Astrocyte (in vitro differentiated cells and primary cell): ENCODE data around the gene PI4KB. TPM values are rescaled to one million over a fixed set of nuclear protein-coding genes. Genes with fewer than 3 reads are reported as not detected.
A peak's percentile ranks its signal among the peaks of the same experiment; 100 is the strongest.

ENCODE experiments used
- DNase-seq: peaks from one replicate; pipeline ENCODE4 v3.0.0-alpha.2; 2010; ENCODE audit warnings: low read depth
- FAIRE-seq: peaks from 2 replicates; lab custom pipeline; 2011; peaks lifted over from hg19 to GRCh38; lab: Jason Lieb, UNC
- H2AFZ ChIP-seq: 2 replicates; pipeline ENCODE4 v1.6.0; 2012; ENCODE audit warnings: low read depth, low read length, inconsistent platforms
- H3K27ac ChIP-seq: 2 replicates; pipeline ENCODE4 v1.5.1; 2011; ENCODE audit warnings: low read depth, low read length, inconsistent platforms
- H3K27me3 ChIP-seq: 2 replicates; pipeline ENCODE4 v1.6.0; 2011; ENCODE audit warnings: low read length, inconsistent platforms; ENCODE audit not compliant: insufficient read depth
- H3K36me3 ChIP-seq: 2 replicates; pipeline ENCODE4 v1.5.1; 2011; ENCODE audit warnings: low read length, inconsistent platforms; ENCODE audit not compliant: insufficient read depth
- H3K4me1 ChIP-seq: 2 replicates; pipeline ENCODE4 v1.5.1; 2011; ENCODE audit warnings: low read length, inconsistent platforms; ENCODE audit not compliant: insufficient read depth
- H3K4me2 ChIP-seq: 2 replicates; pipeline ENCODE4 v1.6.0; 2012; ENCODE audit warnings: low read length, inconsistent platforms
- H3K4me3 ChIP-seq: 2 replicates; pipeline ENCODE4 v1.5.1; 2011; ENCODE audit warnings: low read depth, mild to moderate bottlenecking, low read length, inconsistent platforms; ENCODE audit not compliant: insufficient read depth
- H3K79me2 ChIP-seq: 2 replicates; pipeline ENCODE4 v1.6.0; 2012; ENCODE audit warnings: mild to moderate bottlenecking, low read length, inconsistent platforms; ENCODE audit not compliant: insufficient read depth
- H3K9ac ChIP-seq: 2 replicates; pipeline ENCODE4 v1.6.0; 2012; ENCODE audit warnings: mild to moderate bottlenecking, low read length, inconsistent platforms
- H3K9me3 ChIP-seq: 2 replicates; pipeline ENCODE4 v1.5.1; 2012; ENCODE audit warnings: low read depth, mild to moderate bottlenecking, low read length, inconsistent platforms; ENCODE audit not compliant: insufficient read depth
- H4K20me1 ChIP-seq: 2 replicates; pipeline ENCODE4 v1.6.0; 2012; ENCODE audit warnings: low read length, inconsistent platforms; ENCODE audit not compliant: insufficient read depth
- H3K27ac Mint-ChIP-seq: one replicate; pipeline ENCODE4 v1.8.0; 2021; ENCODE audit warnings: mild to moderate bottlenecking, mixed read lengths; ENCODE audit not compliant: unreplicated experiment
- H3K27me3 Mint-ChIP-seq: one replicate; pipeline ENCODE4 v1.8.0; 2021; ENCODE audit warnings: low read depth, mixed read lengths; ENCODE audit not compliant: unreplicated experiment
- H3K36me3 Mint-ChIP-seq: one replicate; pipeline ENCODE4 v1.8.0; 2021; ENCODE audit warnings: low read depth, mixed read lengths; ENCODE audit not compliant: unreplicated experiment
- H3K4me1 Mint-ChIP-seq: one replicate; pipeline ENCODE4 v1.8.0; 2021; ENCODE audit warnings: low read depth, mixed read lengths; ENCODE audit not compliant: unreplicated experiment
- H3K4me3 Mint-ChIP-seq: one replicate; pipeline ENCODE4 v1.8.0; 2021; ENCODE audit warnings: mild to moderate bottlenecking, moderate library complexity, mixed read lengths; ENCODE audit not compliant: unreplicated experiment
- H3K9me3 Mint-ChIP-seq: one replicate; pipeline ENCODE4 v1.8.0; 2021; ENCODE audit warnings: mild to moderate bottlenecking, mixed read lengths; ENCODE audit not compliant: unreplicated experiment
- CTCF ChIP-seq: IDR thresholded peaks from 2 replicates; pipeline ENCODE4 v1.5.1; 2011; ENCODE audit warnings: low read depth, mild to moderate bottlenecking, inconsistent platforms, low read length, moderate library complexity; ENCODE audit not compliant: insufficient read depth
- EZH2 ChIP-seq: IDR thresholded peaks from 2 replicates; pipeline ENCODE4 v1.6.1; 2012; ENCODE audit warnings: mild to moderate bottlenecking, low read length, inconsistent platforms; ENCODE audit not compliant: insufficient read depth
- total RNA-seq: library from RNA; stranded (reverse); gene quantifications from 2 replicates; pipeline ENCODE4 v1.2.1, GENCODE V29; 2021

PI4KB gene
- total RNA-seq, 1 donor from 2014 or later, result 67.8 TPM

- peaks cover 8% of the 10 kb centered on the region for H3K36me3 ChIP-seq
- peak overlapping the region; percentile 57 for H3K4me2 ChIP-seq
- Mint-ChIP-seq H3K27me3 (no peaks in the 10 kb centered on the region), H3K27ac (peak overlapping the region; percentile 70), H3K9me3 (no peaks in the 10 kb centered on the region), H3K4me1 (peaks cover 21% of the 10 kb centered on the region), H3K36me3 (peaks cover 17% of the 10 kb centered on the region), H3K4me3 (peak overlapping the region; percentile 37)
- no peaks in the 10 kb centered on the region for H4K20me1 ChIP-seq
- H3K27ac ChIP-seq, result peak overlapping the region; percentile 17
- peak; percentile 32 for FAIRE-seq
- H3K9me3 ChIP-seq, result no peaks in the 10 kb centered on the region
- no peak overlapping the region for H3K4me3 ChIP-seq
- H2AFZ ChIP-seq, result no peak overlapping the region
- TF ChIP-seq CTCF, result peak; percentile 70
- TF ChIP-seq EZH2, result no peak
- H3K9ac ChIP-seq, result peak overlapping the region; percentile 35
- H3K79me2 ChIP-seq, result peaks cover 12% of the 10 kb centered on the region
- peak; percentile 75 for DNase-seq
- H3K4me1 ChIP-seq, result peaks cover 5% of the 10 kb centered on the region
- H3K27me3 ChIP-seq, result no peaks in the 10 kb centered on the region
Observed at GRCh38 chr1:151340870-151341754, 13.9 kb upstream of the PI4KB start.

- Mint-ChIP-seq H3K27me3 (no peaks in the 10 kb centered on the region), H3K4me1 (peaks cover 5% of the 10 kb centered on the region), H3K27ac (no peak overlapping the region), H3K4me3 (no peak overlapping the region), H3K9me3 (no peaks in the 10 kb centered on the region), H3K36me3 (no peaks in the 10 kb centered on the region)
- Histone ChIP-seq H2AFZ (no peak overlapping the region), H3K4me2 (no peak overlapping the region), H4K20me1 (no peaks in the 10 kb centered on the region), H3K4me1 (peaks cover 3% of the 10 kb centered on the region), H3K27ac (no peak overlapping the region), H3K79me2 (no peaks in the 10 kb centered on the region), H3K9me3 (no peaks in the 10 kb centered on the region), H3K9ac (no peak overlapping the region), H3K4me3 (no peak overlapping the region), H3K27me3 (no peaks in the 10 kb centered on the region), H3K36me3 (no peaks in the 10 kb centered on the region)
- DNase-seq, result no peak
- FAIRE-seq, result no peak
- TF ChIP-seq EZH2 (no peak), CTCF (no peak)
Observed at GRCh38 chr1:151336556-151336955, 9.3 kb upstream of the PI4KB start.

GRCh38 chr1:151334822-151335221 is 7.6 kb upstream of the PI4KB start:
- H3K4me1 ChIP-seq, result no peaks in the 10 kb centered on the region
- no peaks in the 10 kb centered on the region for H3K27me3 ChIP-seq
- no peak overlapping the region for H3K4me3 Mint-ChIP-seq
- H3K4me3 ChIP-seq, result no peak overlapping the region
- no peak for DNase-seq
- H3K27ac Mint-ChIP-seq, result no peak overlapping the region
- H3K36me3 ChIP-seq, result no peaks in the 10 kb centered on the region
- H3K9me3 ChIP-seq, result no peaks in the 10 kb centered on the region
- no peaks in the 10 kb centered on the region for H3K4me1 Mint-ChIP-seq
- TF ChIP-seq CTCF (no peak), EZH2 (no peak)
- H3K79me2 ChIP-seq, result no peaks in the 10 kb centered on the region
- no peak overlapping the region for H3K4me2 ChIP-seq
- H3K27ac ChIP-seq, result no peak overlapping the region
- H2AFZ ChIP-seq, result no peak overlapping the region
- H3K9me3 Mint-ChIP-seq, result no peaks in the 10 kb centered on the region
- no peaks in the 10 kb centered on the region for H3K36me3 Mint-ChIP-seq
- H4K20me1 ChIP-seq, result no peaks in the 10 kb centered on the region
- H3K9ac ChIP-seq, result no peak overlapping the region
- FAIRE-seq, result no peak
- H3K27me3 Mint-ChIP-seq, result no peaks in the 10 kb centered on the region
